ENCODE data around the gene ATF6B. TPM values are rescaled to one million over a fixed set of nuclear protein-coding genes. Genes with fewer than 3 reads are reported as not detected.

Gene ATF6B
- total and polyA plus RNA-seq, 7 donors: 13.0 to 35.2 (median 19.2) TPM

DNA sequence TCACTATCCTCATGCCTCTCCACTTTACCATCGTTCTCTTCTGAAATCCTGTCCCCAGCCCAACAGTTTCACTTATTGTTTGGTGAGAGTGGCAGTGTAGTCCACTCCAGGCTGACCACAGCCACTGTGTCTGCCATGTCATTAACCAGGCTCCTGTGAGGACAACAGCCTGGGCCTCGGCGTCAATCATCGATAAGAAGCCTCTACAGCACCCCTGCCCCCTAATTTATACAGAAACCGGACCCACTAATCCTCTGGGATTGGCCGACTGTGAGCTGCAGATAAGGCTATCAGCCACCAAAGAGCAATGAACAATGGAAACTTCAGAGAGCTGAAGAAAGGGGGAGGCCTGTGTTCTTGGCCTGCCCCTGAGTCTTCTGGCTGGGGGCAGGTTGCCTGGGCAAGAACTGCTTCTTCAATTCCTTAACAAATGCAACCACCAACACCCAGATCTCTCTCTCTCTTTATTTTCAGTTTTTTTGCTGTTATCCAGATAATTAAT is 39.8 kb upstream of the ATF6B start:
- H3K9me3 ChIP-seq: no peaks in the 10 kb centered on the region
- ATAC-seq (no peak), DNase-seq (no peak)
- no peak overlapping the region for H3K27ac ChIP-seq
- no peaks in the 10 kb centered on the region for H3K27me3 ChIP-seq (ENCODE audit: insufficient read depth in 3 of 3, low read length in 2 of 3)
- H3K4me1 ChIP-seq: no peaks in the 10 kb centered on the region
- 68 to 71% (median 69%) methylated on average over 6 of the region's 6 CpGs for WGBS, 3 donors
- H3K4me3 ChIP-seq: no peak overlapping the region
- intact Hi-C loops (cut with DNase I): no loop called here
- peaks cover 0 to 59% of the 10 kb centered on the region in 2 donors for H3K36me3 ChIP-seq (ENCODE audit: insufficient read depth in 1 of 2, low read depth in 1 of 2)
- TF ChIP-seq, protein P1, sequence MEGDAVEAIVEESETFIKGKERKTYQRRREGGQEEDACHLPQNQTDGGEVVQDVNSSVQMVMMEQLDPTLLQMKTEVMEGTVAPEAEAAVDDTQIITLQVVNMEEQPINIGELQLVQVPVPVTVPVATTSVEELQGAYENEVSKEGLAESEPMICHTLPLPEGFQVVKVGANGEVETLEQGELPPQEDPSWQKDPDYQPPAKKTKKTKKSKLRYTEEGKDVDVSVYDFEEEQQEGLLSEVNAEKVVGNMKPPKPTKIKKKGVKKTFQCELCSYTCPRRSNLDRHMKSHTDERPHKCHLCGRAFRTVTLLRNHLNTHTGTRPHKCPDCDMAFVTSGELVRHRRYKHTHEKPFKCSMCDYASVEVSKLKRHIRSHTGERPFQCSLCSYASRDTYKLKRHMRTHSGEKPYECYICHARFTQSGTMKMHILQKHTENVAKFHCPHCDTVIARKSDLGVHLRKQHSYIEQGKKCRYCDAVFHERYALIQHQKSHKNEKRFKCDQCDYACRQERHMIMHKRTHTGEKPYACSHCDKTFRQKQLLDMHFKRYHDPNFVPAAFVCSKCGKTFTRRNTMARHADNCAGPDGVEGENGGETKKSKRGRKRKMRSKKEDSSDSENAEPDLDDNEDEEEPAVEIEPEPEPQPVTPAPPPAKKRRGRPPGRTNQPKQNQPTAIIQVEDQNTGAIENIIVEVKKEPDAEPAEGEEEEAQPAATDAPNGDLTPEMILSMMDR (IDR thresholded peaks at IDR 0.05): no peak

DNA sequence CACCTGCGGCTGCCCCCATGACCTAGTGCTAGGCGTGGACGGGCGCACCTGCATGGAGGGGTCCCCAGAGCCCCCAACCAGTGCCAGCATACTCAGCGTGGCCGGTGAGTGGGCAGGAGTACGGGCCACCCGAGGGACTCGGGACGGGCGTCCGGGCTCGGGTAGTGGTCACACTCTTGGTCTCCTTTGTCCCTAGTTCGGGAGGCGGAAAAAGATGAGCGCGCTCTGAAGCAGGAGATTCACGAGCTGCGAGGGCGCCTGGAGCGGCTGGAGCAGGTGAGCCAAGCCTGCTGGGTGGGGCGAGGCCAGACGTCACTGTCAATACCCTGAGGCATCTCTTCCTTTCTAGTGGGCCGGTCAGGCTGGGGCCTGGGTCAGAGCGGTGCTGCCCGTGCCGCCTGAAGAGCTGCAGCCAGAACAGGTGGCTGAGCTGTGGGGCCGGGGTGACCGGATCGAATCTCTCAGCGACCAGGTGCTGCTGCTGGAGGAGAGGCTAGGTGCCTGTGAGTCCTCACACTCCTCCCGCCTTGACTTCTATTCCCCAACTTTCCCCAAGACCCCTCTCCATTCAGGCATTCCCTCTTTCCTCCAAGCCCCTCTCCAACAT is 39.2 kb upstream of the ATF6B start:
- no peaks in the 10 kb centered on the region for H3K4me1 ChIP-seq
- peaks cover 0 to 65% of the 10 kb centered on the region in 2 donors for H3K36me3 ChIP-seq (ENCODE audit: insufficient read depth in 1 of 2, low read depth in 1 of 2)
- DNase-seq: no peak
- no peaks in the 10 kb centered on the region for H3K9me3 ChIP-seq
- H3K27me3 ChIP-seq (ENCODE audit: insufficient read depth in 3 of 3, low read length in 2 of 3): no peaks in the 10 kb centered on the region
- no peak overlapping the region for H3K4me3 ChIP-seq
- intact Hi-C loops (cut with DNase I): no loop called here
- TF ChIP-seq, protein P1 (IDR thresholded peaks at IDR 0.05): no peak
- no peak for ATAC-seq
- no peak overlapping the region for H3K27ac ChIP-seq
- 76 to 80% (median 77%) methylated on average over 32 of the region's 32 CpGs for WGBS, 3 donors

DNA sequence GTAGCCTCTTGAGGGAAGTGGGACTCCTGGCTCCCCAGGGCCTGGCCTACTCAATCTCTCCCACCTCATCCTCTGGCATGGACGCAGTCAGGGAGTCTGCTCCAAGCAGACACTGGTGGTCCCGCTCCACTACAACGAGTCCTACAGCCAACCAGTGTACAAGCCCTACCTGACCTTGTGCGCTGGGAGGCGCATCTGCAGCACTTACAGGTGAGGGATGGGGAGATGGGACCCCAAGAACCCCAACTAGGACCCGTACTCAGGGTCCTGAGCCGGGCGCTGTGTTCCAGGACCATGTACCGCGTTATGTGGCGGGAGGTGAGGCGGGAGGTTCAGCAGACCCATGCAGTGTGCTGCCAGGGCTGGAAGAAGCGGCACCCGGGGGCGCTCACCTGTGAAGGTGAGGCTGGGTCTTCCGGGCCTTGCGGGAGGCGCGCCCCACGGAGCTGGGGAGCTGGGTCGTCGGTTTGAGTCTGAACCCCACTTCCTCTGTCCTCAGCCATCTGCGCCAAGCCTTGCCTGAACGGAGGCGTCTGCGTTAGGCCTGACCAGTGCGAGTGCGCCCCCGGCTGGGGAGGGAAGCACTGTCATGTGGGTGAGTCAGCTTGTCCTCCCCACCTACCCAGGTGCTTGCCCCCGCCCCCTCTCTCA is 38.5 kb upstream of the ATF6B start:
- H3K27me3 ChIP-seq (ENCODE audit: insufficient read depth in 3 of 3, low read length in 2 of 3): no peaks in the 10 kb centered on the region
- intact Hi-C loops (cut with DNase I): no loop called here
- ATAC-seq (peak in 2 of 4 donors; percentile 18 to 21), DNase-seq (no peak)
- TF ChIP-seq, protein P1 (IDR thresholded peaks at IDR 0.05): no peak
- no peaks in the 10 kb centered on the region for H3K4me1 ChIP-seq
- peaks cover 0 to 72% of the 10 kb centered on the region in 2 donors for H3K36me3 ChIP-seq (ENCODE audit: insufficient read depth in 1 of 2, low read depth in 1 of 2)
- H3K9me3 ChIP-seq: no peaks in the 10 kb centered on the region
- WGBS, 3 donors: 82 to 87% (median 85%) methylated on average over 30 of the region's 30 CpGs
- H3K27ac ChIP-seq: no peak overlapping the region
- H3K4me3 ChIP-seq: no peak overlapping the region

DNA sequence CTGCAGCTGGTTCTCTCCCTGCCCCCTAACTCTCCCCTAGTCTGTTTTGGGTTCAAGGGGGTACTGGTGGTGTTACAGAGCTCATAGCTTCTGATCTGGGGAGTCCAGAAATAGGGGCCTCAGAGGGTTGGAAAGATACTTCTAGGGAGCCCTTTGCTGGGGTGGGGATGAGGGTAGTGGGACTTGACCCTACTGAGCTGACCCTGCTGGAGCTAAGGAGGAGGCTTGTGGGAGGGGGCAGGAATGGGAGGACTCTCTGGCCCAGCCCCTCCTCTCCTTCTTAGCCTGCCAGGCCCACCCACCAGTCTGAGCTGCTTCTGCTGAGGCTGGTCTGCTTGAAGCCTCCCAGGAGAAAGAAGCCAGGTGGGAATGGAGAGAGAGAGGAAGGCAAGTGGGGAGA is 36.2 kb upstream of the ATF6B start, which contains the start of gene EGFL8:
Gene EGFL8 (plus strand): TSS at position 301 of the 400 bp plus-strand sequence. CDS start 1,571 bp downstream, outside the sequence.
- ATAC-seq (no peak), DNase-seq (no peak)
- Histone ChIP-seq H3K9me3 (no peaks in the 10 kb centered on the region), H3K27me3 (ENCODE audit: insufficient read depth in 3 of 3, low read length in 2 of 3) (no peaks in the 10 kb centered on the region), H3K27ac (no peak within 1 kb of the TSS), H3K36me3 (ENCODE audit: insufficient read depth in 1 of 2, low read depth in 1 of 2) (peaks cover 0 to 70% of the 10 kb centered on the region in 2 donors), H3K4me3 (no peak within 1 kb of the TSS), H3K4me1 (no peaks in the 10 kb centered on the region)
- TF ChIP-seq, protein P1 (IDR thresholded peaks at IDR 0.05): no peak
- intact Hi-C loops (cut with DNase I): no loop called here

Data from psoas muscle (tissue), 8 donors.